Tibial artery (tissue), 4 donors: ENCODE data around the gene SENP8.
"Not testable (repeated sequence)": the region's sequence is repeated elsewhere in the genome, so short reads cannot be mapped to it uniquely, and the experiment has no call there.

ENCODE experiments used
- DNase-seq, 2 donors: peaks; one replicate each; pipeline ENCODE4 v3.0.0-alpha.2; 2019
- H3K27ac ChIP-seq, 2 donors: fragments of 200-600 bp; sonication (generic) in 1 of 2; 1 replicate in 1 of 2; 2 replicates in 1 of 2; pipeline ENCODE4 v1.5.1; 2018 to 2019; ENCODE audit warnings: mild to moderate bottlenecking in 1 of 2
- H3K27me3 ChIP-seq, 2 donors: fragments of 200-600 bp; sonication (generic) in 1 of 2; one replicate each; pipeline versions ENCODE4 v1.5.1 to v1.6.0; 2016 to 2019
- H3K36me3 ChIP-seq, 3 donors: fragments of 200-600 bp; sonication (generic) in 2 of 3; one replicate each; pipeline ENCODE4 v1.5.1; 2016 to 2019; ENCODE audit warnings: mild to moderate bottlenecking in 2 of 3
- H3K4me1 ChIP-seq, 4 donors: fragments of 200-600 bp; sonication (generic) in 2 of 4; 1 replicate in 3 of 4; 2 replicates in 1 of 4; pipeline ENCODE4 v1.5.1; 2016 to 2019
- H3K4me3 ChIP-seq, 2 donors: fragments of 200-600 bp; sonication (generic) in 1 of 2; 1 replicate in 1 of 2; 2 replicates in 1 of 2; pipeline ENCODE4 v1.5.1; 2018 to 2019; ENCODE audit warnings: mild to moderate bottlenecking in 2 of 2
- H3K9me3 ChIP-seq, 3 donors: fragments of 200-600 bp; sonication (generic) in 1 of 3; one replicate each; pipeline ENCODE4 v1.5.1; 2016 to 2019
- intact Hi-C: fragments of 100-400 bp; cut with DNase I; formaldehyde crosslinking; loops from one replicate; pipeline ENCODE4 v1.15.0; 2023; ENCODE audit warnings: low total_unique reads
- TF ChIP-seq, protein P1 (sequence below), 2 experiments: fragments of 200-600 bp in 1 of 2; fragments of 450-650 bp in 1 of 2; IDR thresholded peaks; one replicate each; pipeline ENCODE4 v1.5.1; 2017 to 2019; ENCODE audit warnings: antibody characterized with exemption in 2 of 2, mild to moderate bottlenecking in 1 of 2, moderate library complexity in 1 of 2

SENP8 gene

DNA sequence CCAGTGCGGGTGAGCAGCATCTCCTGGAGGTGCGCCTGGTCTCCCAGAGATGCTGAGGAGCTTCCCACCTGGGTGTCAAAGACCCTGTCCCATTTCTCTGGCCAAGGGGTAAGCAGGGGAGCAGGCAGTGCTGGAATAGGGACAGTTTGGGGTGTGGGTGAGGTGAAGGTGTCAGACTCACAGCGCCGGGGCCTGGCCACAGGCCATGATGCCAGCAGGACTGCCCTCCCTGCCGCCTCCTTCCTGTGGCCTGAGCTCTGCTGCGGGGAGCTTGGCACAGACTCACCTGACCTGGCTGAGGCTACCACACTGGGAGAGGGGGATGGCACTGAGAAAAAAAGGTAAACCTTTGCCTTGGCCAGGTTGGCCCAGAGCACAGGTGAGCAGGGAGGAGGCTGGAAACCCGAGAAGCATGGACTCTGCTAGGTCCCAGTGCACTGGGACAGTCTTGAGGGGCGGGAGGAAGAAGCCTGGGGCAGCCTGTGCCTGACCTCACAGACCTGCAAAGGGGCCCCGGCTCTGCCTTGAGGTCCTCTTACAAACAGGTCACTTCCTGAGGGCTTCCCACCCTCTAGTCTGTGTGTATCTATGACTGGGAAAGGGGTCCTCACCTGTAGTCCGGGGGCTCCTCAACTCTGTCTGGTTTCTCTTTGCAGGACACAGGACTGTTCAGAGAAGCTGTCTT, 51.2 kb downstream of the SENP8 start:
- no peak overlapping the region for H3K4me3 ChIP-seq
- peaks cover 0 to 12% (median 0%) of the 10 kb centered on the region in 4 donors for H3K4me1 ChIP-seq
- H3K36me3 ChIP-seq: peaks cover 0 to 7% (median 0%) of the 10 kb centered on the region in 3 donors
- no peaks in the 10 kb centered on the region for H3K9me3 ChIP-seq
- no peak overlapping the region for H3K27ac ChIP-seq
- no peak for DNase-seq
- intact Hi-C loops: no loop called here
- H3K27me3 ChIP-seq: peaks cover 0 to 4% of the 10 kb centered on the region in 2 donors
- TF ChIP-seq, protein P1, sequence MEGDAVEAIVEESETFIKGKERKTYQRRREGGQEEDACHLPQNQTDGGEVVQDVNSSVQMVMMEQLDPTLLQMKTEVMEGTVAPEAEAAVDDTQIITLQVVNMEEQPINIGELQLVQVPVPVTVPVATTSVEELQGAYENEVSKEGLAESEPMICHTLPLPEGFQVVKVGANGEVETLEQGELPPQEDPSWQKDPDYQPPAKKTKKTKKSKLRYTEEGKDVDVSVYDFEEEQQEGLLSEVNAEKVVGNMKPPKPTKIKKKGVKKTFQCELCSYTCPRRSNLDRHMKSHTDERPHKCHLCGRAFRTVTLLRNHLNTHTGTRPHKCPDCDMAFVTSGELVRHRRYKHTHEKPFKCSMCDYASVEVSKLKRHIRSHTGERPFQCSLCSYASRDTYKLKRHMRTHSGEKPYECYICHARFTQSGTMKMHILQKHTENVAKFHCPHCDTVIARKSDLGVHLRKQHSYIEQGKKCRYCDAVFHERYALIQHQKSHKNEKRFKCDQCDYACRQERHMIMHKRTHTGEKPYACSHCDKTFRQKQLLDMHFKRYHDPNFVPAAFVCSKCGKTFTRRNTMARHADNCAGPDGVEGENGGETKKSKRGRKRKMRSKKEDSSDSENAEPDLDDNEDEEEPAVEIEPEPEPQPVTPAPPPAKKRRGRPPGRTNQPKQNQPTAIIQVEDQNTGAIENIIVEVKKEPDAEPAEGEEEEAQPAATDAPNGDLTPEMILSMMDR (IDR thresholded peaks at IDR 0.05): no peak

DNA sequence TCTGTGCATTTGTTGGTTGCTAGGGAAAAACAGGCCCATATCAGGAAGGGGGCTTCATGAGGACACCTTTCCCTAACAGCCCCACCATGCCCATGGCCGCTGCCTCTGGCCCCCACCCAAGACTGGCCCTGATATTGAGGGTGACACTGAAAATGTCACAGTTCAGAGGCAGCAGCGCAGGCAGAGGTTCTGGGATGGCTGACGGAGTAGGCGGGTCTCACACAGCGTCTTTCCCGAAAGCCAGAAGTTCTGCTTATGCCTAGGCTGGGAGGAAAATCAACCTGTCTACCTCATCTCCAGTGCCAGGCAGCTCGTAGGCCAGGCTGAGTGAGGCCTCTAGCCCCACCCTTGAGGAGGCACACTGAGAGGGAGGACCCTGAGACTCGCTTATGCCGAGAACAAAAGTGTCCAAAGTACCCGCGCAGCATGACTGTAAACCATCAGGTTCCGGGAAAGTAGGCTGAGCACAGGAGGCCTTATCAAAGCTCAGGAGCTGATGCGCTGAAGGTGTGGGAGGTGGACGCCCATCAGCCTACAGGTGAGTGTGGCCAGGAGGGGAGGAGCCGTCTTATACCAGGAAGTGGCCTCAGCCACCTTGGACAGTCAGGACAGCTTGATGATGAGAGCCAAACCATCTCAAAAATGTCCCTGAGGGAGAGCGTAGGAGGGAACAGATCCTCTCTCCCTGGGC, 51.9 kb downstream of the SENP8 start:
- Histone ChIP-seq H3K4me3 (no peak overlapping the region), H3K9me3 (no peaks in the 10 kb centered on the region), H3K27ac (no peak overlapping the region), H3K27me3 (peaks cover 0 to 7% of the 10 kb centered on the region in 2 donors), H3K4me1 (peaks cover 0 to 12% (median 0%) of the 10 kb centered on the region in 4 donors), H3K36me3 (peaks cover 0 to under 1% (median 0%) of the 10 kb centered on the region in 3 donors)
- no peak for DNase-seq
- TF ChIP-seq, protein P1 (IDR thresholded peaks at IDR 0.05): no peak
- intact Hi-C loops: no loop called here

DNA sequence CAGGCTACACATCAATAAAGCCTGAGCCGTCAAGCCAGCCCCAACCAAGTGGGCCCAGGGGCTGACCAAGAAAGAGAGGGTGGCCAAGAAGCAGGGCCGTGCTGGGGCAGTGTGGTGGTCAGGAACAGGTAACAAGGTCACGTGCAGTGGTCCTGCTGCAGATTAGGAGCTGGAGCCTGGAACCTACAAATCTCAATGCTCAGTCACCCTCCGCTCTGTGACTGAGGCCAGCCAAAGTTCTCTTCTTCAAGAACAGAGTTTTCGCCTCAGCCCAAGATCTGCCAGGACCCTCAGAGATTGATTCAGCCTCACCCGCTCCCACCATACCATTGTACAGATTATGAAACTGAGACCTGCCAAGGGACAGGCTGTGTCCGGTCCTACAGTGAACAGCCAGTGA, 52.5 kb downstream of the SENP8 start:
- Histone ChIP-seq H3K4me1 (peaks cover 0 to 13% (median 0%) of the 10 kb centered on the region in 4 donors), H3K4me3 (no peak overlapping the region), H3K36me3 (no peaks in the 10 kb centered on the region), H3K27ac (no peak overlapping the region), H3K27me3 (peaks cover 0 to 7% of the 10 kb centered on the region in 2 donors), H3K9me3 (no peaks in the 10 kb centered on the region)
- TF ChIP-seq, protein P1 (IDR thresholded peaks at IDR 0.05): no peak
- intact Hi-C loops: no loop called here
- DNase-seq: no peak

DNA sequence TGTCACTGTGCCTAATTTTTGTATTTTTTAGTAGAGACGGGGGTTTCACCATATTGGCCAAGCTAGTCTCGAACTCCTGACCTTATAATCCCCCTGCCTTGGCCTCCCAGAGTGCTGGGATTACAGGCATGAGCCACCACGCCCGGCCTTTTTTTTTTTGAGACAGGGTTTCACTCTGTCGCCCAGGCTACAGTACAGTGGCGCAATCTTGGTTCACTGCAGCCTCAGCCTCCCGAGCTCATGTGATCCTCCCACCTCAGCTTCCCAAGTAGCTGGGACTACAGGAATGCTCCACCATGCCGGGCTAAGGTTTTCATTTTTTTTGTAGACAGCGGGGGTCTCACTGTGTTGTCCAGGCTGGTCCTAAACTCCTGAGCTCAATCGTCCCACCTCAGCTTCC, 53.8 kb downstream of the SENP8 start:
- DNase-seq, intact Hi-C loops, H3K4me3 ChIP-seq, H3K27ac ChIP-seq, H3K27me3 ChIP-seq, H3K36me3 ChIP-seq, H3K9me3 ChIP-seq: not testable (repeated sequence)
- H3K4me1 ChIP-seq: peaks cover 0 to 22% (median 0%) of the 10 kb centered on the region in 4 donors

DNA sequence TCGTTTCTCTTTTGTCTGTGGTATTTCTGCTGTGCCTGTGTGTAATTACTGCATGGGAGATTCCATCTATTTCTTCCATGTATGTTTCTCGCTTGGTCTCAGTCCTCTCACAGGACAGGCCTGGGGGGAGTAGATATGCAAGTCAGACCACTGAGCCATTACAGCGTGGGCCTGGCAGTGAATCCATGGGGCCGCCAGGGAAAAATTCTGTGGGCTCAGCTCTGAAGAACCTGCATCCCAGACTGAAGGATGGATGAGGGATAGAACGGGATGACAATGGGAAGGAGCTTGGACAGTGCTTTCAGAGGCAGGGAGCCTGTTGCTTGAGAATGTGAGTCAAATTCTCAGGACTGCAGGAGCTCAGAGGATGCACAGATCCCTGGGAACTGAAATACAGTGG, 54.6 kb downstream of the SENP8 start:
- H3K4me1 ChIP-seq: peaks cover 0 to 22% (median 0%) of the 10 kb centered on the region in 4 donors
- DNase-seq: no peak
- no peak overlapping the region for H3K4me3 ChIP-seq
- peaks cover 0 to 7% of the 10 kb centered on the region in 2 donors for H3K27me3 ChIP-seq
- intact Hi-C loops: no loop called here
- no peak overlapping the region for H3K27ac ChIP-seq
- H3K9me3 ChIP-seq: no peaks in the 10 kb centered on the region
- H3K36me3 ChIP-seq: no peaks in the 10 kb centered on the region
- TF ChIP-seq, protein P1 (IDR thresholded peaks at IDR 0.05): no peak

DNA sequence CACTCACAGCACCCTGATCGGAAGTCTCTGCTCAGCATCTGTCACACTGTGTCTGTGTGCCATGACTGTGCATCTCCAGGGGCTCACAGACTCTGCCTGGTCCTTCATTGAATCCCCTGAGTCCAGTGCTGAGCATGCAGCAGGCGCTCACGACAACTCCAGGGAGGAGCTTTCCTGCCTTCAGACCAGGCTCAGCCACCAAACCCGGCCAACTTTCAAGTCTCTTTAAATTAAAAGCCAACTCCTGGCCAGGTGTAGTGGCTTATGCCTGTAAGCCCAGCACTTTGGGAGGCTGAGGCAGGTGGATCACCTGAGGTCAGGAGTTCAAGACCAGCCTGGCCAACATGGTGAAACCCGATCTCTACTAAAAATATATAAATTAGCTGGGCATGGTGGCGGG, 55.2 kb downstream of the SENP8 start:
- DNase-seq: no peak
- intact Hi-C loops: no loop called here

More for the DNA sequence above, 55.2 kb downstream of the SENP8 start:
- Histone ChIP-seq H3K4me3 (no peak overlapping the region), H3K9me3 (no peaks in the 10 kb centered on the region), H3K36me3 (no peaks in the 10 kb centered on the region), H3K27ac (no peak overlapping the region), H3K27me3 (peaks cover 0 to 7% of the 10 kb centered on the region in 2 donors), H3K4me1 (peaks cover 0 to 22% (median 0%) of the 10 kb centered on the region in 4 donors)
- TF ChIP-seq, protein P1 (IDR thresholded peaks at IDR 0.05): no peak
